Measurements from ENCODE around the gene BLTP1.

DNA sequence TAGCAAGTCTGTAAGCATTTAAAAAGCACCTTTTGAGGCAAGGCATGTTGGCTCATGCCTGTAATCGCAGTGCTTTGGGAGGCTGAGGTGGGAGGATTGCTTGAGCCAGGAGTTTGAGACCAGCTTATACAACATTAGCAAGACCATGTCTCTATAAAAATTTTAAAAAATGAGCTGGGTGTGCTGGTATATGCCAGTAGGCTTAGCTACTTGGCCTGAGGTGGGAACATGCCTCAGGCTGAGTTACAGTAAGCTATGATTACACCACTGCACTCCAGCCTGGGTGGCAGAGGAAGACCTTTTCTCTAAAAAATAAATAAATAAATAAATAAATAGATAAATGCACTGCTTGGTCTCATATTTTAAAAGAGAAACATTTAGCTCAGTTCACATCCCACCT lies 26.8 kb downstream of the BLTP1 start:
- TF ChIP-seq, protein P1, sequence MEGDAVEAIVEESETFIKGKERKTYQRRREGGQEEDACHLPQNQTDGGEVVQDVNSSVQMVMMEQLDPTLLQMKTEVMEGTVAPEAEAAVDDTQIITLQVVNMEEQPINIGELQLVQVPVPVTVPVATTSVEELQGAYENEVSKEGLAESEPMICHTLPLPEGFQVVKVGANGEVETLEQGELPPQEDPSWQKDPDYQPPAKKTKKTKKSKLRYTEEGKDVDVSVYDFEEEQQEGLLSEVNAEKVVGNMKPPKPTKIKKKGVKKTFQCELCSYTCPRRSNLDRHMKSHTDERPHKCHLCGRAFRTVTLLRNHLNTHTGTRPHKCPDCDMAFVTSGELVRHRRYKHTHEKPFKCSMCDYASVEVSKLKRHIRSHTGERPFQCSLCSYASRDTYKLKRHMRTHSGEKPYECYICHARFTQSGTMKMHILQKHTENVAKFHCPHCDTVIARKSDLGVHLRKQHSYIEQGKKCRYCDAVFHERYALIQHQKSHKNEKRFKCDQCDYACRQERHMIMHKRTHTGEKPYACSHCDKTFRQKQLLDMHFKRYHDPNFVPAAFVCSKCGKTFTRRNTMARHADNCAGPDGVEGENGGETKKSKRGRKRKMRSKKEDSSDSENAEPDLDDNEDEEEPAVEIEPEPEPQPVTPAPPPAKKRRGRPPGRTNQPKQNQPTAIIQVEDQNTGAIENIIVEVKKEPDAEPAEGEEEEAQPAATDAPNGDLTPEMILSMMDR (IDR thresholded peaks at IDR 0.05; ENCODE audit: low read length): no peak
- TF ChIP-seq EZH2 (optimal IDR thresholded peaks at IDR 0.05; ENCODE audit: low read depth, low read length) (no peak), EZH2phosphoT487 (IDR thresholded peaks at IDR 0.05; ENCODE audit: low read length) (no peak)
